Fibroblast of skin of left quadriceps (primary cell): ENCODE results near the gene MGST3.
"Not testable (repeated sequence)": the region's sequence is repeated elsewhere in the genome, so short reads cannot be mapped to it uniquely, and the experiment has no call there.

Experiments
- DNase-seq, 2 experiments: peaks; one replicate each; pipeline ENCODE4 v3.0.0-alpha.2; 2013; ENCODE audit warnings: low read depth in 2 of 2

MGST3 gene

DNA sequence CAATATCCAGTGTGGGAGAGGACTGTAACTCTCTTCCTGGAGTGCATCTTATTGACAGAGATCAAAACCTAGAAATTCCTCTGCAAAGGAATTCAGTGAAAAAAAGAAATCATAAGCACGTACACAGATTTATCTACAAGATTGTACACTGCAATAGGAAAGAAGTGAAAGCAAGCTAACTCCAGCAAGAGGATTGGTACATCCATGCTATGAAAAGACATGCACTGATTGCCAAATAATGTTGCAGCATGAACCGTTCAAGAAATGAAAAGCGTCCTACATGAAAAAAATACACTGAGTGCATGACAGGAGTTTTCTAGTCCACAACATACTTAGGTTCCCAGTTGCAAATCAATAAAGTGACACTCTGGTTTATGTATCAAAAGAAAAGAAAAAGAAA, 1.9 kb upstream of the MGST3 start:
- DNase-seq: no peak

DNA sequence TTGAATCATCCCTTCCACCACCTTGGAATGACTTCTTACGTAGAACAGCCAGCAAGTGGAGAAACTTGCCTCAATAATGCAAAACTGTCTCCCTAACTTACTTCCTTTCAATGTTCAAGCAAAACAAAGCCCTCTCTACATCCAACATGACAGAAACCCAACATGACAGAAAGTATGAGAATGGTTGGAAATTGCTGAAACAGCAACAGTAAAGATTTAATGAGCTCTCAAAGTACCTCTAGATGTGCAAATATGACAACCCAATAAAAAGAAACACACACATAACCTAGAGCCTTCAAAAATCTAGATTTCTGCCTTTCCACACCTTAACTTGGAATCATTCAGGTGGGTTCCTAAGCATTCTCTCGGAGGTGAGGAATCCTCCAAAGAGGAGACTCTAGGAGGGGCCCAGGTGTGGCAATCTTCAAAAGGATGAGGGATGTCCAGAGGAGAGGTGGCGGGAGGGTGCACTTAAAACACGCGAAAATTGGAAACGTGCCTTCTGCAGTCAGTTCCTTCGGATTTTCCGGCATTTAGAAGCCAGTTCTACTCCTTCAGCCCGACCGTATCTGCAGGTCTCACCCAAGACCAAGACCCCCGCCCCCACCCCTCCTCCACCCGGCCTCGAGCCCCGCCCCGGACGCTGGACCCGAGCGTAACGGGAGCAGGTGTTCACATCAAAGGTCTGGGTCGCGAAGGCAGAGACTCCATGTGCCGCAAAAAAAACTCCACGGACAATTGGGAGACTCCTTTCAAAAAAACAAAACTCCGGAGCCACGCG, 996 bp upstream of the MGST3 start:
- no peak for DNase-seq

DNA sequence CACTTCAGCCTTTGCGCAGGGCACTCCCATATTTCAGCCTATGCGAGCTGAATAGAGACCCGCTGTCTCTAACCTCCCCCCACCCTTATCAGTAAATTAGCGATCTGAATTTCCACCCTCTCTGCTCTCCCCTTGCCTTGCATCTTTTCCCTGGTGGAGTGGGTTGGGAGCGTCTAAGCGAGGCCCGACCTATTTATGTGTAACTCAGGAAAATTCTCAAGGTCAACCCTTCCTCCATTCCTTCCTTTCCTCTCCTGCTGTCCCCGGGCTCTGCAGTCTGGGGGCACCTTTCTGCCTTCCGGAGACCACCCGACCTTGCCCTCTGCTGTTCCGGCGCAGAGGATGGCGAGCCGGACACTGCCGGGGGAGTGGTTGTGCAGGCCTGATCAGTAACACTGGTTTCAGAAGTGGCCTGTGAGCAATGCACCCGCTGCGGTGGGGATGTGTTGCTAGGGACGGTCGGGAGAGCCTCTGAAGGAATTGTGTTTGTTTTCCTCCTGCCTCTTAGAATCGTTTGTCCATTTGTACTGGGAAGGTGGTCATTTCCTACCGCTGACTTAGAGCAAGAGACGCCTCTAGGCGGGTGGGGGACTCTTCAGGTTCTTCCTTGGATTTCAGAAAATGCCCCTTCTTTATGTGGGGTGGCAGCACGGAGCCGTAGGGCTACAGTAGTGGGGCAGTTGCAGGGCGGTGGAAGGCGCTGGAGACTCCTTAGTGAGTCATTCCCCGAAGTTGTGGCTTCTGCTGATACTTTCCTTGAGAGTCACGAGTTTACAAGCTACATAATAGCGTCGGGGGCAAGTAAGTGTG, 513 bp downstream of the MGST3 start:
- DNase-seq: peak; percentile 57 to 59

DNA sequence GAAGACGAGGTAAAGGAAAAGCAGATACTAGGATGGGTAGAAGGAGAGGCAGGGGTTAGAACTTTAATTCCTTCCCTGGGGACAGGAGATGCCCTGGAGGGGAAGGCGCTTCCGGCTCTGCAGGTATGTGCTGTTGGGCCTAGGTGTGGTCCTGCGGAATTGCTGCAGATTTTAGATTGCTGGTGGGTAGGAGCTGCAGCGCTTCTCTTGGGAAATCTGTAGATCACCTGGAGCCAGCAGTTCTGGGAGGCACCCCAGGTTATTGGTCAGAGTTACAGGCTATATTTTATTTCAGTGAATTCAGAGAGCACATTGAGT, 1.1 kb downstream of the MGST3 start:
- no peak for DNase-seq

DNA sequence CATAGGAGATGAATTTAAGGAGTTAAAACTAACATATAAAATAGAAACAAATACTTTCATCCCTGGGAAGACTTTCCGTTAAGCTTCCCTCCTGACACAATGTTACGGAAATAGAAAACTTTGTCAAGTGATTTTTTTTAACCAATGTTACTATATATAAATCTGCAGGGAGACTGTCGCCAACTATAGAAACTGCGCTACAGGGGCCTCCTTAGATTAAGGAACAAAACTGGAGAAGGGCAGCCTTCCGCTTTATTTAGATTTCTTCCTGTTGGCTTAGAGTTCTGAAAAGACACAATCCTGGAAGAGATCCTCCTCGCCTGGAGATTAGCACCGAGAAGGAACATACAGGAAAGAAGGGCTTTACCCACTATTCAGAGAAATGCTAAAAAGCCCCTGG, 1.5 kb downstream of the MGST3 start:
- DNase-seq: no peak

DNA sequence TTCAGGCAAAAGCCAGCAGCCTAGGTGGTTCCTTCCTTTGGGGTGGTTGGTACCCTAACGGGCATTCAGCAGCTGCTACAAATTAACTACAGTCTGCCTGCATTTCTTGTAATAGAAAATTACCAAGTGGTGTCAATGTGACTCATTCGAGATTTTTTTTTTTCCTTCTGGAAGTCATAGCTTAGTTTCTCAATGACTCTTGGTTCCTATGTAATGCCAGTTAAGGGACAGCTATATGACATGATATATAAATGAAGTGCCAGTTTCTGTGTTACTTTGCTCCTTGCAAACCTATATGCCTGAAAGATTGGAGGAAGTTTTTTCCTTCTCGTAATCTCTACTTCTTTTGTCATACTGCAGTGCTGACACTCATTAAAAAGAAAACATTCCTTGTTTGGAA, 2.6 kb downstream of the MGST3 start:
- DNase-seq: no peak

DNA sequence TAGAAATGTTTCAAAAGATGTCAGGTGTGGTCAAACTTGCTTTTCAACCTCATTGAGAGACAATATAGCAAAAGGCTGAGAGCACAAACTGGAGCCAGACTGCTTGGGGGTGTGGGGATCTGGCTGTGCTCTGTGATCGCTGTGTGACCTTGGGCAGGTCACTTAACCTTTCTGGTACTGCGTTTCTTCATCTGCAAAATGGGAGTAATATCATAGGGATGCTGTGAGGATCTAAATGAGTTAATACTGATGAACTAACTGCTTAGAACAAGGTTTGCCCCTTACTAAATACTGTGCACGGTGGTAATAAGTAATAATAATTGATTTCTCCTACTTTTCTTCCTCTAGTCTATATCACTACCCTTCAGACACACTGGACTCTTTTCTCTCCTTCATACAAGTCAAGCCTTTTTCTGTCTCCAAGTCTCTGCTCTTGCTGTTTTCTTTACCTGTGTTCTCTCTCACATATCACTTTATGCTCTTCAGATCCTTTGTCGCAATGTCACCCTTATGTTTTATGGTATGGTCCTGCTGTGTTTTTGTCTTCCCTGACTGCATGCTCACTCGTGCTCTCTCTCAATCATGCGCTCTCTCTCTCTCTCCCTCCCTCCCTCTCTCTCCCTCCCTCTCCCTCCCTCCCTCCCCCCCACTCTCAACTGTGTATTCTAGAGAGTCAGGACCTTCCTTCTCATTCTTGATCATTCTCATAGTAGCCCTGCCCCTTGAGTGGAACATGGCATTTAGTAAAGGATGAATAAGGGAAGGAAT, 3.3 kb downstream of the MGST3 start:
- no peak for DNase-seq

DNA sequence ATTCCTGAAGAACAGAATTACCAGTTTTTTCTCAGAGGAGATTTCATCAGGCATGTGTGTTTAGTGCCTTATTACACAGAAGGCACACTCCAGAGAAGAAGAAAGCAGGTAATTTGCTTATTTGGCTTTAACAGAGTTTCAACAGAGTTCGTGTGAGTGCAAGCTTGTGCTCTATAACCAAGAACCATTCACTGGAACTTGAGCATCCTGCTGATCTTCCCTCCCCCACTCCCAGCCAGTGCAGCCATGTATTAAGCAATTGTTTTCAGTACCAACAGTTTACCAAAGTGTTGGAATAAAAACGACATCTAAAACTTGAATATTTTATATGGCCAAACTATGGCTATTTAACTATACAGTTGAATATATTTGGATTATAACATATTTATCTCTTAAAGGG, 4.3 kb downstream of the MGST3 start:
- no peak for DNase-seq

DNA sequence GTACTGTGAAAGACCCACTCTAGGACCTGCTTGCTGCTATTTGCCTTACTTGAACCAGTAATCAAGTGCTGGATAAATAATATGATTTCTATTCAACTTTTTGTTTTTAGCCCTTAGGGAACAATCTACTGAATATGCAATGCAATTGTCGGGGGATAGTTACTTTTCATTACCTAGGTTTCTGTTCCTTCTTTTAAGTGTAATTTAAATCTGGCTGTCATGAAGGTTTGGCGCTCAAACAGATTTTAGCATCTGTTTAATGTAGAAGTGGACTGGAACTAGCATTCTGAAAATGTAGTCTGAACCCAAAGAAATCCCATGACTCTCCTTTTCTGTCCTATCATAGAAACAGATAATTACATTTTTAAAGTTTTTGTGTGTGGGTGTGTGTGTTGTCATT, 4.8 kb downstream of the MGST3 start:
- DNase-seq: no peak

DNA sequence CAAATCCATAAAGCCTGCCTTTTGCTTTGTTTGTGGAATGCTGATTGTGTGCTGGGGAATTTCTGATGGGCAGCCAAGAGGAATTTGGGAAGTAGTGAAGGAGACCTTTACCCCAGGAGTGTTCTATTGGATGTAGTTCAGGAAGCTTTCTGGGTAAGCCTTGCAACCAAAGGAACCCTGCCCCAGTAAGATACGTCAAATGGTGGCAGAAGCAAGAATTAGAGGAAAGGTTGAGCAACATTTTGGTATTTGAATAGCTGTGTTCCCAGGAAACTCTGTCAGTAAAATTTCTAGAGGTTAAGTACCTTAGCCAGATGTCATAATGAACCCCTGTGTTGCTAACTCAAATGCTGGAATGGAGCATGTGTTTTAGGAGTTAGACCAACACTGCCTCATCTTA, 6.4 kb downstream of the MGST3 start:
- DNase-seq: peak; percentile 54 to 56

DNA sequence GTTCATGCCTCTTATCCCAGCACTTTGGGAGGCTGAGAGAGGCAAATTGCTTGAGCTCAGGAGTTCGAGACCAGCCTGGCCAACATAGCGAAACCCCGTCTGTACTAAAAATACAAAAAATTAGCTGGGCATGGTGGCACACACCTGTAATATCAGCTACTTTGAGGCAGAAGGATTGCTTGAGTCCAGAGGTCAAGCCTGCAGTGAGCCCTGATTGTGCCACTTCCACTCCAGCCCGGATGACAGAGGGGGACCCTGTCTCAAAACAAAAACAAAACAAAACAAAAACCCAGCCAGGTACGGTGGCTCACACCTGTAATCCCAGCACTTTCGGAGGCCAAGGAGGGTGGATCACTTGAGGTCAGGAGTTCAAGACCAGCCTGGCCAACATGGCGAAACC, 7.2 kb downstream of the MGST3 start:
- not testable (repeated sequence) for DNase-seq

DNA sequence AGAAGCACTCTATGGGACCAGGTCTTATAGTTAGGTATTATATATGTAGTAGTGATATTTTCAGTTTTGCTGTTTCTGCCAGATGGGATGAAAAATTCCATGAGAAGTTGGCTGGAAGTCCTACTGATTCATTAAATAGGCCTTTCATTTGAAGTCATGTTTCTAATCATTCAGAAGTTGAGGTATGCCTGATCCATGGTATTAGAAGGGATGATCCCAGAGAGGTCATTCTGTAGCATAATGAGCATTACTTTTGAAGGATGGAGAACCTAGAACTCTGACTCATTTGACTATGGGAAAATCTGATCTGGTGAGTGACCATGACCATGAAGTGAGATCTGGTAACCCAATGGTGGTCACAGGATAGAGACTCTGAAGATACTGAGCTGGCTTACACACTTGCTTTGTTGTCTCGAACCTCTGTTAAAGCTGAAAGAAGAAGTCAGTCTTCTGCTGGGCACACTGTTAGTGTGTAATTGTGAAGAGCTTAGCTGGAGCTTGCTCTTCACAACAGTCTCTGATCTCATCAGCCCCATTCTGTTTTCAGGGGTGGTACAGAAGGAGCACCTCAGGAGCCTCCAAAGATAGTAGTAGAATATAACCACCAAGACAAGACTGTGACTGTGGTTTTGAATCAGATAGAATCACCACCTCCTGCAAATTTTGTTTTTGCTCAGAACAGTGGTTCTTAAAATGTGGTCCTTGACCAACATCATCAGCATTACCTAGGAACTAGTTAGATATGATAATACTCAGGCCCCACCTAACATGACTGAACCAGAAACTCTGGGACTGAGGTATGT, 9.0 kb downstream of the MGST3 start:
- no peak for DNase-seq

DNA sequence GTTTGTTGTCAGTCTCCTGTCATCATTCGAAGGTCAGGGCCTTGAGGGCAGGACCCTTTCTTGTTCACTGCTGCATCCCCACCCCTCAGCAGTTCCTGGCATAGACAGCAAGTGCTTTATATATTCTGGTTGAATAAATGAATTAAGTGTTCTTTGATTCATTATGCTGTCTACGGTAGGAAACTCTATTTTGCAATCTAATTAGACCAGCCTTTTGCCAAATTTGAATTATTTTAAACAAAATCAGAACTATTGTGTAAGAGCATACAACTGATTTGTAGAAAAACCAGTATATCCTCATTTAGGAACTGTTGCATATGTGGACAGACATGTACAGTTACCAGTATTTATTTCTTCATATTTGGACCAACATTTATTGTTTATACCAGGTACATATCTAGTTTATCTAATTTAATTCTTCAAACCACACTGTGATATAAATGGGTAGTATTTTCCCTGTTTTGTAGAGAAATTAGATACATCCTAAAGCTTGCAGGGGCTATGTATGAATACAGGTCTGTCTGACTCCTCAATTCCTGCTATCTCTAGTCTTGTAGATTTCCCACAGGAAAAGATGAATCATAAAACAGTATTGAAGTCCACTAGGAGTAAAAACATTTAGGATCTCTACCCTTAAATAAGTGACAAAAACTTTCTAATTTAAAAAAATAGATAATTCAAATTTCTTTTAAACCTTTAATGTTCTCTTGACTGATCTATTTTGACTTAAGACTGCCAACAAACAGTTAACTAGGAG, 10.4 kb downstream of the MGST3 start:
- DNase-seq: no peak

DNA sequence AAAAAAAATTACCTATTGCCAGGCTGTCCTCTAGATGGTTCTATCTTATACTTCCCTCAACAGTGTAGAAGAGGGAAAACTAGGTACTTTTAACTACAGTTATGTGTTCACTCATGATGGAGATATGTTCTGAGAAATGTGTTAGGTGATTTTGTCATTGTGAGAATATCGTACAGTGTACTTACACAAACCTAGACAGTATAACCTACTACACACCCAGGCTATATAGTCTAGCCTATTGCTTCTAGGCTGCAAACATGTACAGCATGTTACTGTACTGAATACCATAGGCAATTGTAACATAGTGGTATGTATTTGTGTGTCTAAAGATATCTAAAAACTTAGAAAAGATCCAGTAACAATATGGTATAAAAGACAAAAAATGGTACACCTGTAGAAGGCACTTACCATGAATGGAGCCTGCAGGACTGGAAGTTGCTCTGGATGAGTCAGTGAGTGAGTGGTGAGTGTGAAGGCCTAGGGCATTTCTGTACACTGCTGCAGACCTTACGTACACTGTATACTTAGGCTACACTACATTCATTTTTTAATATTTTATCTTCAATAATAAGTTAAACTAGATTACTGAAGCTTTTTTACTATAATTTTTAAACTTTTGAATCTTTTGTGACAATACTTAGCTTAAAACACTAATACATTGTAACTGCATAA, 13.2 kb downstream of the MGST3 start:
- DNase-seq: no peak

DNA sequence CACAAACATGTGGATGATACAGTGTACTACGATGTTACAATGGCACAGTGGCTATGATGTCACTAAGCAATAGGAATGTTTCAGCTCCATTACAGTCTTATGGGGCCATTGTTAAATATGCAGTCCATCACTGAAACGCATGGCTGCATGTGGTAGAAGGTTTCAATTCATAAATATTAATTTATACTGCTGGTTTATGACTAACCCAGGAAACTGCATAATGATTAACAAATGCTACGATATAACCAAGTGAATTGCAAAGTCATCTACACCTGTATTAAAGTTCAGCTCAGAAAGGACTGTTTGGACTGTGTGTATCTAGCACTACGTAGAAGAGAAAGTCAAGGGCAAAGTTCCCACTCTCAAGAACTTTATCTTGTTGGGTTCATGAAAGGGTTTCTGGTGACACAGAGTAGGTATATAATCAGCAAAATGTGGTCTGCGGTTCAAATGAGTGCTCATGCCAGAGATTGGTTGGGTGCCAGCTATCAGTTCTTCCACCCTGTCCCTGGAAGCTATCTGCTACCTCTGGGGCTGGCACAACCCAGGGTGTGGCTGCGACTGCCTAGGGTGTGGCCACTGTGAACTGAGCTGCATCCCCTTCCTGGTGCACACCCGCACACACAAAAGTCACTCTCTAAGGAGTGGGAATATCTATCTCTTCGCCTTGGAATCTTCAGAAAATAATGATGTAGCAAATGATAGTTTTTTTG, 14.8 kb downstream of the MGST3 start:
- DNase-seq: no peak

DNA sequence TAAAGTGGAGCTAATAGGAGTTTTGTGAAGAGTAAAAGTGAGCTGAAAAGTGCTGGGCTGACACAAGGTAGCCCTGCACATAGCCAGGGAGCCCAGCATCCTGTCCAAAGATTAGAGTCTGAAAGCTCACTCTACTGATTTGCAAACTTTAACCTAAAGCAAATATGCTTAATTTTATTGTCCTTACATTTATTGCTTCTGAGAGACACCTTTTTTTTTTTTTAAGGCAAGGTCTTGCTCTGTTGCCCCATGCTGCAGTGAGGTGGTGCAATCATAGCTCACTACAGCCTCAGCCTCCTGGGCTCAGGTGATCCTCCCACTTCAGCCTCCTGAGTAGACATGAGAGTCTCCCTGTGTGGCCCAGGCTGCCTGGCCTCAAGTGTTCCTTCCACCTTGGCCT, 16.5 kb downstream of the MGST3 start:
- DNase-seq: no peak

DNA sequence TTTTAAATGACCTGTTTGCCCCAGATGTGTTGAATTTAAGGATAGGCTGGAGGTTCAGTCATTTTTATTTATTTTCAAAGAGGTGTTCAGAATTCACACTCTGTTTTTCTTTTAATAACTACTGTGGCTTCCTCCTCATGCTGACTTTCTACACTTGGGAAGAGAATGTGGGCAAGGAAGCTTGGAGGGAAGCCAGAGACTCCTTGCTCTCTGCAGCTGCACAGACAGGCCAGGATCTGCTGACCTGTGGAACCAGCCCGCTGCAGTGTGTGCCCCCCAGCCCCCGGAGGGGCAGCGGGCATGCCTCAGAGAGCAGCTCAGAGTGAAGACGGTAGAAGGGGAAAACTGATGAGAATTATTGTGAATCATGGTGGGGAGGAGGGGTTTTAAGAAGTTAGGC, 16.9 kb downstream of the MGST3 start:
- DNase-seq: no peak

DNA sequence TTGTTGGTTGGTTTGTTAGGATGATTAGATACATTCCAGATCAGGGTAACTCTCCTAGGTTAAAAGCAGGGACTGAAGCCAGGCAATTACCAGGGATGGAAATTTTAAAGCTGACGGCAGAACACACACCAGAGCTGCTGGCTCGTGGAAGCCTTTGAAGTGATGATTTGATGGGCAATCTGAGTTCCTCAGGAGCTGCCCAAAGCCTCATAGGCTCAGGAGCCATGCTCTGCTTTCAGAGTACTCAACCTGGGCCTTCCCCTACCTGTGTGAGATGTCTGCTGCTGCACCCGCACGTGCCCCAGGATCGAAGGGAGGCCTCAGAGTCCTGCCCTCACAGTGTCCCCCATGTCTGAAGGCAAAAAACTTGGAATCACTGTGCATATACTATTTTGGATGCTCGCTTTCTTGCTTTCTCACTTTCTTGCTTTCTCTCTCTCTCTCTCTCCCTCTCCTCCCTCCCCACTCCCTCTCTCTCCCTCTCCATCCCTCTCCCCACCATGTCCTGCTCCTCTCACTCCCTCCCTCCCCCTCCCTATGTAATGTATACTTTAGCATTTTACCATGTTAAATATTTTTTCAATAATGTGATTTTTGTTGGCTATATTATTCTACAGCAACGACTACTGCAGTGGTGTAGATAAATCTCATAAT, 18.0 kb downstream of the MGST3 start:
- DNase-seq: no peak

DNA sequence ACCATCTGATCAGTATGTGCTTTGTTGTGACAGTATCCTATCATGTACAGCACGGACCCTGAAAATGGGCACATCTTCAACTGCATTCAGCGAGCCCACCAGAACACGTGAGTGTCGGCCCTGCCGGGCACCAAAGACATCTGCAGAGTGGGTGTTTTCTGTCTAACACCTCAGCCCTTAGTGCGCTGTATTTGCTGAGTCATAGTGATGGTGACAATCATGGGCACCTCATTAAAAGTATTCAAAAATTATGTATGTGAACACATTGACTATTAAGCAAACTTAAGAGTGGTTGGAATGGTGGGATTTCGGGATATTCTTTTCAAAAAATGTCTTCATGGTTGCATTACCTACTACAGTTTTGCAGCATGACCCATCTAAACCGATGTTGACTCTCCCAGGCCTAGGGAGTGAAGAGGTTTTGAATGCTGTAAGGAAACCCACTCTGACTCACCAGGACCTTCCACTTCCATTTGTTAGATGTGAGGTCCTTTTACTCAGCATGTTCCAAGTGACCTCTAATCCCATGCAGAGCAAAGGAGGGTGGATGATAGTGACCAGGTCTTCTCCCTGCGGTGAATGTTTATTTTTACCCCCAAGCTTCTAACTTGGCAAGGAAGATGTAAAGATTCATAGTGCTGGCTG, 20.1 kb downstream of the MGST3 start:
- DNase-seq: no peak
